CD4-positive, alpha-beta T cell (primary cell): ENCODE measurements around the gene NOD2. TPM values are rescaled to one million over a fixed set of nuclear protein-coding genes. Genes with fewer than 3 reads are reported as not detected.
A peak's percentile ranks its signal among the peaks of the same experiment; 100 is the strongest.

ENCODE experiments used
- ATAC-seq: fragments of 200-7000 bp; cut with Tn5 transposase; one replicate; pipeline ENCODE4 v1.10.0; 2022; ENCODE audit warnings: mild to moderate bottlenecking; ENCODE audit not compliant: poor library complexity
- CTCF ChIA-PET: fragments of 350-600 bp; sonication (Branson Sonifier 250); formaldehyde crosslinking; loops from one replicate; lab custom pipeline; 2021; ENCODE audit warnings: antibody characterized with exemption, inconsistent platforms; lab: Charles Lee
- POLR2A ChIA-PET: fragments of 350-600 bp; sonication (Branson Sonifier 250); formaldehyde crosslinking; loops from one replicate; lab custom pipeline; 2021; ENCODE audit warnings: antibody characterized with exemption, inconsistent platforms; lab: Charles Lee
- DNase-seq, 14 experiments: peaks; one replicate each; pipeline ENCODE4 v3.0.0-alpha.2; 2013 to 2020; ENCODE audit warnings: mixed read lengths in 2 of 14
- H3K27ac ChIP-seq, 2 donors: one replicate each; pipeline versions ENCODE4 v1.5.1 to v1.7.0; 2013; ENCODE audit warnings: low read length in 2 of 2, low read depth in 1 of 2, mild to moderate bottlenecking in 1 of 2
- H3K27me3 ChIP-seq, 2 experiments: 1 replicate in 1 of 2; 2 replicates in 1 of 2; pipeline versions ENCODE4 v1.6.1 to v1.7.0; 2013; ENCODE audit warnings: low read length in 2 of 2, control low read depth in 1 of 2, mild to moderate bottlenecking in 1 of 2, moderate library complexity in 1 of 2; ENCODE audit not compliant: insufficient read depth in 2 of 2, control insufficient read depth in 1 of 2
- H3K36me3 ChIP-seq: one replicate; pipeline ENCODE4 v1.6.1; 2013; ENCODE audit warnings: low read length, control low read depth; ENCODE audit not compliant: insufficient read depth
- H3K4me1 ChIP-seq: one replicate; pipeline ENCODE4 v1.6.1; 2013; ENCODE audit warnings: low read length, control low read depth; ENCODE audit not compliant: insufficient read depth
- H3K4me3 ChIP-seq: one replicate; pipeline ENCODE4 v1.5.1; 2013; ENCODE audit warnings: mild to moderate bottlenecking, low read length, moderate library complexity
- H3K9me3 ChIP-seq, 2 experiments: 1 replicate in 1 of 2; 2 replicates in 1 of 2; pipeline versions ENCODE4 v1.6.1 to v1.7.0; 2013; ENCODE audit warnings: low read length in 2 of 2, mild to moderate bottlenecking in 2 of 2, control low read depth in 1 of 2, moderate library complexity in 1 of 2; ENCODE audit not compliant: control insufficient read depth in 1 of 2, insufficient read depth in 1 of 2
- H3K27ac Mint-ChIP-seq: one replicate; pipeline ENCODE4 v1.8.0; 2020; ENCODE audit warnings: mixed read lengths
- H3K27me3 Mint-ChIP-seq: one replicate; pipeline ENCODE4 v1.8.0; 2021; ENCODE audit warnings: mixed read lengths
- H3K36me3 Mint-ChIP-seq: one replicate; pipeline ENCODE4 v1.8.0; 2021; ENCODE audit warnings: low read depth, mixed read lengths
- H3K4me1 Mint-ChIP-seq: one replicate; pipeline ENCODE4 v1.8.0; 2021; ENCODE audit warnings: low read depth, mixed read lengths
- H3K4me3 Mint-ChIP-seq: one replicate; pipeline ENCODE4 v1.8.0; 2020; ENCODE audit warnings: mild to moderate bottlenecking, mixed read lengths
- H3K9me3 Mint-ChIP-seq: one replicate; pipeline ENCODE4 v1.8.0; 2020; ENCODE audit warnings: mixed read lengths
- intact Hi-C, 2 experiments: fragments of 100-400 bp; cut with DNase I in 1 of 2; cut with micrococcal nuclease in 1 of 2; formaldehyde crosslinking; loops; one replicate each; pipeline versions ENCODE4 v1.15.1 to v1.9.0; 2023 to 2025; cut with DNase I, micrococcal nuclease
- total RNA-seq, 174 experiments: library from RNA in 2 of 174; stranded (reverse) in 2 of 174; gene quantifications; one replicate each; pipeline ENCODE4 v1.2.3 and lab custom pipeline; 2021 to 2026
- TF ChIP-seq, protein P1 (sequence below): fragments of 200-600 bp; IDR thresholded peaks from one replicate; pipeline ENCODE4 v1.8.0; 2022; ENCODE audit warnings: antibody characterized with exemption, mild to moderate bottlenecking

NOD2 gene
- total RNA-seq, 2 experiments from 2014 or later = 4.5 to 5.3 TPM

DNA sequence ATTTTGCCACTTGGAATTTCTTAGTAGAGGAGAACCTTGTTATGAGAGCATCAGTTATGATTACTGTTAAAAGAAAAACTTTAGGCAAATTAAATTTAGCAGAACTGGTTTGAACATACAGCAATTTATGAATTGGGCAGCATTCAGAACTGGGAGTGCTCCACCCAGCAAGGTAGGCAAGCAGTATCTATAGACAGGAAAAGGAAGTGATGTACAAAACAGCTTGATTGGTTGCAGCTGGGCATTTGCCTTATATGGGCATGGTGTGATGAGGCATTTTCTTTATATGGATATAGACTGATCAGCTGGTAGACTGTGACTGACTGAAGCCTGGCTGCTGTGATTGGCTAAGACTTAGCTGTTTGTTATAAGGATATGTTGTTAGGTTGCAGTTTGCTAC is 30.9 kb downstream of the NOD2 start:
- TF ChIP-seq, protein P1, sequence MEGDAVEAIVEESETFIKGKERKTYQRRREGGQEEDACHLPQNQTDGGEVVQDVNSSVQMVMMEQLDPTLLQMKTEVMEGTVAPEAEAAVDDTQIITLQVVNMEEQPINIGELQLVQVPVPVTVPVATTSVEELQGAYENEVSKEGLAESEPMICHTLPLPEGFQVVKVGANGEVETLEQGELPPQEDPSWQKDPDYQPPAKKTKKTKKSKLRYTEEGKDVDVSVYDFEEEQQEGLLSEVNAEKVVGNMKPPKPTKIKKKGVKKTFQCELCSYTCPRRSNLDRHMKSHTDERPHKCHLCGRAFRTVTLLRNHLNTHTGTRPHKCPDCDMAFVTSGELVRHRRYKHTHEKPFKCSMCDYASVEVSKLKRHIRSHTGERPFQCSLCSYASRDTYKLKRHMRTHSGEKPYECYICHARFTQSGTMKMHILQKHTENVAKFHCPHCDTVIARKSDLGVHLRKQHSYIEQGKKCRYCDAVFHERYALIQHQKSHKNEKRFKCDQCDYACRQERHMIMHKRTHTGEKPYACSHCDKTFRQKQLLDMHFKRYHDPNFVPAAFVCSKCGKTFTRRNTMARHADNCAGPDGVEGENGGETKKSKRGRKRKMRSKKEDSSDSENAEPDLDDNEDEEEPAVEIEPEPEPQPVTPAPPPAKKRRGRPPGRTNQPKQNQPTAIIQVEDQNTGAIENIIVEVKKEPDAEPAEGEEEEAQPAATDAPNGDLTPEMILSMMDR = no peak
- H3K4me1 ChIP-seq = peaks cover 29% of the 10 kb centered on the region
- H3K4me3 ChIP-seq = no peak overlapping the region
- ChIA-PET CTCF (no interaction called here), POLR2A (interaction anchor here (0.7 to 1.5 kb wide), 2 partner anchors 17 to 20 kb away, joined by 3 to 4 read pairs; partner anchors contain the start of gene CYLD)
- Mint-ChIP-seq H3K4me3 (no peak overlapping the region), H3K27me3 (no peaks in the 10 kb centered on the region), H3K36me3 (peaks cover 34% of the 10 kb centered on the region), H3K27ac (no peak overlapping the region), H3K4me1 (peaks cover 28% of the 10 kb centered on the region), H3K9me3 (peaks cover 10% of the 10 kb centered on the region)
- H3K36me3 ChIP-seq = peaks cover 22% of the 10 kb centered on the region
- intact Hi-C loops = no loop called here
- peaks cover 0 to 13% of the 10 kb centered on the region in 2 experiments for H3K9me3 ChIP-seq
- no peak for DNase-seq
- peak; percentile 63 for ATAC-seq
- H3K27ac ChIP-seq = no peak overlapping the region
- H3K27me3 ChIP-seq = no peaks in the 10 kb centered on the region

DNA sequence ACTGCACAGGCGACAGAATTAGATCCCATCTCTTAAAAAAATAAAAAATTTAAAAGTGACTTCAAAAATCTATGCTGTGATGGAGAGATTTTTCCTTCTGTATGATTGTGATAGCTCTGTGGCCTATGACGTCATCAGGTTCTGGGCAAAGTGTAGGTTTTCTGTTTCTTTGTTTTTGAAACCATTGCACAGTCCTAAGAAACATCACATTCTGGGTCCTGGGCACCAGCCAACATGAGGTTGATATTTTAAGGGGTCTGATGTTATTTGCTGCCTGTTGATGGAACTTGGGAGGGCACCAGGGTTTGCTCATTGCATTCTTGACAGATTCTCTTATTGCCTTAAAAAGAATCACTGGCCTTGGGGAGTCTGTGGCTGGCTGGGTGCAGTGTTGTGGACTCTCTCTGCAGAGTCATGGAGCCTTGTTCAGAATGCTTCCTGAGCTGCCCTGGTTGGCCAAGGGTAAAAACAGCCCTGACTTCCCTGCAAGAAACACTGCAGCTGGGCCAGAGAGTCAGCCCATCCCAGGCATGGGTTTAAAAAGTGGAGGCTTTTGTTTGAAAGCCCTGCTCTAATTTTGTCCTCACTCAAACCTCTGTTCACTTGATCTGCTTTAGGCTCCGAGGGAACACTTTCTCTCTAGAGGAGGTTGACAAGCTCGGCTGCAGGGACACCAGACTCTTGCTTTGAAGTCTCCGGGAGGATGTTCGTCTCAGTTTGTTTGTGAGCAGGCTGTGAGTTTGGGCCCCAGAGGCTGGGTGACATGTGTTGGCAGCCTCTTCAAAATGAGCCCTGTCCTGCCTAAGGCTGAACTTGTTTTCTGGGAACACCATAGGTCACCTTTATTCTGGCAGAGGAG is 38.0 kb downstream of the NOD2 start:
- ChIA-PET CTCF (interaction anchor here (0.9 to 1.2 kb wide), 2 partner anchors 11 to 75 kb away, joined by 3 to 4 read pairs; no protein-coding TSS in a partner anchor), POLR2A (interaction anchor here (1.3 to 2.5 kb wide), 3 partner anchors 10 to 50 kb away, joined by 3 to 20 read pairs (median 13); partner anchors contain the start of genes CYLD and SNX20)
- Mint-ChIP-seq H3K27me3 (no peaks in the 10 kb centered on the region), H3K36me3 (peaks cover 4% of the 10 kb centered on the region), H3K9me3 (no peaks in the 10 kb centered on the region), H3K4me3 (no peak overlapping the region), H3K27ac (peak overlapping the region; percentile 80), H3K4me1 (peaks cover 15% of the 10 kb centered on the region)
- Histone ChIP-seq H3K27me3 (no peaks in the 10 kb centered on the region), H3K36me3 (peaks cover 11% of the 10 kb centered on the region), H3K27ac (peak overlapping the region in 1 of 2 donors; percentile 31), H3K4me1 (peaks cover 16% of the 10 kb centered on the region), H3K9me3 (no peaks in the 10 kb centered on the region), H3K4me3 (no peak overlapping the region)
- ATAC-seq (peak; percentile 75), DNase-seq (peak in 10 of 14 experiments; percentile 4 to 61 (median 35))
- intact Hi-C loops = no loop called here
- TF ChIP-seq, protein P1 = no peak

DNA sequence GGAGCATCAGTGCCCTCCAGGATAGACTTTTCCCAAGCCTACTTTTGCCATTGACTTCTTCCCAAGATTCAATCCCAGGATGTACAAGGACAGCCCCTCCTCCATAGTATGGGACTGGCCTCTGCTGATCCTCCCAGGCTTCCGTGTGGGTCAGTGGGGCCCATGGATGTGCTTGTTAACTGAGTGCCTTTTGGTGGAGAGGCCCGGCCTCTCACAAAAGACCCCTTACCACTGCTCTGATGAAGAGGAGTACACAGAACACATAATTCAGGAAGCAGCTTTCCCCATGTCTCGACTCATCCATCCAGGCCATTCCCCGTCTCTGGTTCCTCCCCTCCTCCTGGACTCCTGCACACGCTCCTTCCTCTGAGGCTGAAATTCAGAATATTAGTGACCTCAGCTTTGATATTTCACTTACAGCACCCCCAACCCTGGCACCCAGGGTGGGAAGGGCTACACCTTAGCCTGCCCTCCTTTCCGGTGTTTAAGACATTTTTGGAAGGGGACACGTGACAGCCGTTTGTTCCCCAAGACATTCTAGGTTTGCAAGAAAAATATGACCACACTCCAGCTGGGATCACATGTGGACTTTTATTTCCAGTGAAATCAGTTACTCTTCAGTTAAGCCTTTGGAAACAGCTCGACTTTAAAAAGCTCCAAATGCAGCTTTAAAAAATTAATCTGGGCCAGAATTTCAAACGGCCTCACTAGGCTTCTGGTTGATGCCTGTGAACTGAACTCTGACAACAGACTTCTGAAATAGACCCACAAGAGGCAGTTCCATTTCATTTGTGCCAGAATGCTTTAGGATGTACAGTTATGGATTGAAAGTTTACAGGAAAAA is 38.8 kb downstream of the NOD2 start:
- TF ChIP-seq, protein P1 = no peak
- Histone ChIP-seq H3K4me3 (no peak overlapping the region), H3K27ac (peak overlapping the region in 1 of 2 donors; percentile 31), H3K27me3 (no peaks in the 10 kb centered on the region), H3K9me3 (no peaks in the 10 kb centered on the region), H3K36me3 (peaks cover 10% of the 10 kb centered on the region), H3K4me1 (peaks cover 16% of the 10 kb centered on the region)
- ChIA-PET POLR2A (interaction anchor here (1.3 to 2.5 kb wide), 3 partner anchors 9 to 51 kb away, joined by 3 to 20 read pairs (median 13); partner anchors contain the start of genes CYLD and SNX20), CTCF (interaction anchor here (0.9 to 1.2 kb wide), 2 partner anchors 12 to 74 kb away, joined by 3 to 4 read pairs; no protein-coding TSS in a partner anchor)
- intact Hi-C loops = no loop called here
- Mint-ChIP-seq H3K27ac (peak overlapping the region; percentile 80), H3K36me3 (peaks cover 4% of the 10 kb centered on the region), H3K27me3 (no peaks in the 10 kb centered on the region), H3K4me3 (no peak overlapping the region), H3K9me3 (no peaks in the 10 kb centered on the region), H3K4me1 (peaks cover 15% of the 10 kb centered on the region)
- ATAC-seq (no peak), DNase-seq (no peak)
